A549 (cell line): Measurements from ENCODE around the gene MYDGF. TPM values are rescaled to one million over a fixed set of nuclear protein-coding genes. Genes with fewer than 3 reads are reported as not detected.

Experiments
- ATAC-seq, 2 experiments: fragments of 200-7000 bp in 1 of 2; fragments of >200 bp in 1 of 2; cut with Nextera tagmentation in 1 of 2; cut with Tn5 transposase in 1 of 2; 3 replicates each; pipeline versions ENCODE4 v1.8.0 to v1.9.1; 2018 to 2020; ENCODE audit warnings: mild to moderate bottlenecking in 1 of 2, moderate library complexity in 1 of 2
- CTCF ChIA-PET: fragments of 300-600 bp; sonication (Branson Sonifier 250); formaldehyde crosslinking; extraction: SDS; loops from one replicate; lab custom pipeline; 2021; ENCODE audit warnings: antibody characterized with exemption, inconsistent platforms; lab: Yijun Ruan, JAX
- POLR2A ChIA-PET: fragments of 350-600 bp; formaldehyde crosslinking; extraction: SDS; loops from one replicate; lab custom pipeline; 2021; ENCODE audit warnings: antibody characterized with exemption, inconsistent platforms; lab: Yijun Ruan, JAX
- DNase-seq, 2 experiments: peaks; one replicate each; pipeline versions ENCODE4 v3.0.0 to v3.0.0-alpha.2; 2011 to 2016; ENCODE audit warnings: low read depth in 1 of 2, low spot score in 1 of 2
- FAIRE-seq: peaks from 2 replicates; lab custom pipeline; 2011; peaks lifted over from hg19 to GRCh38; lab: Jason Lieb, UNC
- H3K27ac ChIP-seq, 2 experiments: fragments of >200 bp; sonication (Bioruptor Twin); formaldehyde crosslinking; 3 replicates each; pipeline ENCODE4 v1.5.1; 2016 to 2017
- H3K4me1 ChIP-seq: fragments of >200 bp; sonication (Bioruptor Twin); formaldehyde crosslinking; 3 replicates; pipeline ENCODE4 v1.6.1; 2016
- H3K4me2 ChIP-seq: fragments of >200 bp; sonication (Bioruptor Twin); formaldehyde crosslinking; 3 replicates; pipeline ENCODE4 v1.6.1; 2016
- H3K4me3 ChIP-seq: fragments of >200 bp; sonication (Bioruptor Twin); formaldehyde crosslinking; 3 replicates; pipeline ENCODE4 v1.5.1; 2016
- H3K9me3 ChIP-seq: fragments of >200 bp; sonication (Bioruptor Twin); formaldehyde crosslinking; 3 replicates; pipeline ENCODE4 v1.6.1; 2016
- BHLHE40 ChIP-seq: IDR thresholded peaks from 2 replicates; pipeline ENCODE4 v1.6.1; 2012; ENCODE audit warnings: low read depth, low read length, inconsistent platforms
- CBX8 ChIP-seq: fragments of 200-600 bp; sonication (generic); IDR thresholded peaks from 2 replicates; pipeline ENCODE4 v1.6.1; 2016
- CEBPB ChIP-seq, 2 experiments: fragments of >200 bp in 1 of 2; sonication (Bioruptor Twin) in 1 of 2; formaldehyde crosslinking in 1 of 2; IDR thresholded peaks; 2 replicates each; pipeline ENCODE4 v1.6.1; 2012 to 2016
- E2F6 ChIP-seq: IDR thresholded peaks from 2 replicates; pipeline ENCODE4 v1.6.1; 2012; ENCODE audit warnings: low read depth, borderline replicate concordance
- EHF ChIP-seq: fragments of 250-450 bp; sonication (Bioruptor Pico); IDR thresholded peaks from 2 replicates; pipeline ENCODE4 v1.5.0; 2020; ENCODE audit warnings: mild to moderate bottlenecking
- EP300 ChIP-seq, 2 experiments: fragments of >200 bp; sonication (Bioruptor Twin); formaldehyde crosslinking; IDR thresholded peaks; 2 replicates in 1 of 2; 3 replicates in 1 of 2; pipeline ENCODE4 v1.6.1; 2016 to 2017
- FOSL2 ChIP-seq, 2 experiments: fragments of 450-650 bp in 1 of 2; fragments of >200 bp in 1 of 2; sonication (Bioruptor Twin) in 1 of 2; formaldehyde crosslinking; IDR thresholded peaks; 2 replicates each; pipeline versions ENCODE4 v1.5.0 to v1.6.1; 2016 to 2020; ENCODE audit warnings: mild to moderate bottlenecking in 1 of 2, moderate library complexity in 1 of 2
- FOXS1 ChIP-seq: fragments of 250-450 bp; sonication (Bioruptor Pico); IDR thresholded peaks from 2 replicates; pipeline ENCODE4 v1.5.0; 2020; ENCODE audit warnings: mild to moderate bottlenecking, moderate library complexity
- GATA3 ChIP-seq: IDR thresholded peaks from 2 replicates; pipeline ENCODE4 v1.6.1; 2012; ENCODE audit warnings: borderline replicate concordance
- HDAC2 ChIP-seq: fragments of 200-600 bp; sonication (generic); IDR thresholded peaks from 2 replicates; pipeline ENCODE4 v1.6.1; 2016
- HEYL ChIP-seq: fragments of 250-450 bp; sonication (Bioruptor Pico); IDR thresholded peaks from 2 replicates; pipeline ENCODE4 v1.8.0; 2021; ENCODE audit warnings: mild to moderate bottlenecking, moderate library complexity
- HOXA7 ChIP-seq: fragments of 250-450 bp; sonication (Bioruptor Pico); IDR thresholded peaks from 2 replicates; pipeline ENCODE4 v1.5.0; 2020; ENCODE audit warnings: mild to moderate bottlenecking, moderate library complexity
- HOXB13 ChIP-seq: fragments of 250-450 bp; sonication (Bioruptor Pico); IDR thresholded peaks from 2 replicates; pipeline ENCODE4 v1.5.0; 2020; ENCODE audit warnings: low read depth, mild to moderate bottlenecking, moderate library complexity
- HOXB5 ChIP-seq: fragments of 250-450 bp; sonication (Bioruptor Pico); IDR thresholded peaks from 2 replicates; pipeline ENCODE4 v1.5.0; 2020; ENCODE audit warnings: mild to moderate bottlenecking, moderate library complexity
- JUN ChIP-seq, 2 experiments: fragments of >200 bp; sonication (Bioruptor Twin); formaldehyde crosslinking; IDR thresholded peaks; 2 replicates in 1 of 2; 3 replicates in 1 of 2; pipeline ENCODE4 v1.6.1; 2016 to 2017
- KDM1A ChIP-seq: fragments of 200-600 bp; sonication (generic); IDR thresholded peaks from 2 replicates; pipeline ENCODE4 v1.6.1; 2016; ENCODE audit warnings: low read depth, mild to moderate bottlenecking
- KDM5A ChIP-seq: fragments of 200-600 bp; sonication (generic); IDR thresholded peaks from 2 replicates; pipeline ENCODE4 v1.6.1; 2016; ENCODE audit warnings: antibody characterized with exemption, mild to moderate bottlenecking
- MAFK ChIP-seq: fragments of 450-650 bp; IDR thresholded peaks from 2 replicates; pipeline ENCODE4 v1.6.1; 2014; ENCODE audit not compliant: partially characterized antibody
- MAX ChIP-seq: IDR thresholded peaks from 2 replicates; pipeline ENCODE4 v1.6.1; 2012
- NFE2L2 ChIP-seq: fragments of 150-350 bp; conservative IDR thresholded peaks from 2 replicates; pipeline ENCODE4 v1.6.1; 2014; ENCODE audit warnings: low read length
- NPAS2 ChIP-seq: fragments of 250-450 bp; sonication (Bioruptor Pico); IDR thresholded peaks from 2 replicates; pipeline ENCODE4 v1.8.0; 2022; ENCODE audit warnings: mild to moderate bottlenecking, moderate library complexity, borderline replicate concordance
- NR3C1 ChIP-seq: fragments of >200 bp; sonication (Bioruptor Twin); formaldehyde crosslinking; IDR thresholded peaks from 3 replicates; pipeline ENCODE4 v1.6.1; 2017
- RARB ChIP-seq: fragments of 250-450 bp; sonication (Bioruptor Pico); IDR thresholded peaks from 2 replicates; pipeline ENCODE4 v1.8.0; 2021; ENCODE audit warnings: mild to moderate bottlenecking, moderate library complexity
- RCOR1 ChIP-seq: fragments of 150-350 bp; IDR thresholded peaks from 2 replicates; pipeline ENCODE4 v1.6.1; 2014; ENCODE audit warnings: antibody characterized with exemption, low read length, low read depth
- RFX5 ChIP-seq: fragments of 450-650 bp; IDR thresholded peaks from 2 replicates; pipeline ENCODE4 v1.7.1; 2014; ENCODE audit warnings: antibody characterized with exemption, mild to moderate bottlenecking, moderate library complexity
- ZFP36 ChIP-seq: fragments of 450-650 bp; IDR thresholded peaks from 2 replicates; pipeline ENCODE4 v1.6.1; 2014; ENCODE audit warnings: borderline replicate concordance; ENCODE audit not compliant: partially characterized antibody
- ZNF302 ChIP-seq: fragments of 250-450 bp; sonication (Bioruptor Pico); IDR thresholded peaks from 2 replicates; pipeline ENCODE4 v1.9.0; 2021; ENCODE audit warnings: inconsistent platforms, mild to moderate bottlenecking, moderate library complexity
- WGBS: methylation state at CpG from one replicate; pipeline ENCODE4 v1.1.6; 2017; ENCODE audit errors: missing lambda C conversion rate; 5-methylcytosine and 5-hydroxymethylcytosine counted together
- polyA plus RNA-seq, 4 experiments: library from polyadenylated mRNA; depleted of rRNA in 3 of 4; stranded (reverse); fragments of >200 nt; fragmentation: RNase III in 1 of 4; extraction: RNeasy Plus Mini Kit Qiagen cat#74134 plus additional on column Dnase treatment in 1 of 4; gene quantifications; 2 replicates in 3 of 4; 3 replicates in 1 of 4; pipeline ENCODE4 v1.2.3, GENCODE V29; 2011 to 2017
- TF ChIP-seq, protein P1 (sequence below): fragments of >200 bp; sonication (Bioruptor Twin); formaldehyde crosslinking; IDR thresholded peaks from 3 replicates; pipeline ENCODE4 v1.6.1; 2016
- TF ChIP-seq, protein P2 (sequence below): fragments of >200 bp; sonication (Bioruptor Twin); formaldehyde crosslinking; IDR thresholded peaks from 2 replicates; pipeline ENCODE4 v1.6.1; 2016

The MYDGF gene
- polyA plus RNA-seq, 2 of the 4 experiments (the other 2 are of a cell fraction): 62.1 to 107 TPM

DNA sequence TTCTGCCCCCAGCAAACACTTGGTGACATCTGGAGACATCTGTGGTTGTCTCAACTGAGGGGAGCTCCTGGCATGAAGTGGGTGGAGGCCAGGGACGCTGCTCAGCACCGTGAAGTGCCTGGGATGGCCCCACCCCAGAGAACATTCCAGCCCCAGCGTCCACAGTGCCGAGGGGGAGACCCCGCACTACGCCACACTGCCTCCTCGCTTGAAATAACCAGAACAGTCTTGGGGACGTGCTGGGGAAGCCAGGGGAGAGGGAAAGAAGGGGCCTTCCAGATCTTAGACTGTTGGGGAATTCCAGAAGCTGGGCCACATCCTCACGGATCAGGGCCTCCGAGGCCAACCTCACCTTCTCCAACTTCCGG is 49.3 kb upstream of the MYDGF start:
- FAIRE-seq: no peak
- H3K4me1 ChIP-seq: peaks cover 62% of the 10 kb centered on the region
- POLR2A ChIA-PET: no interaction called here
- no peak for DNase-seq
- no peak overlapping the region for H3K4me3 ChIP-seq
- no peaks in the 10 kb centered on the region for H3K9me3 ChIP-seq
- CTCF ChIA-PET: no interaction called here
- ATAC-seq: no peak
- TF ChIP-seq, protein P1, sequence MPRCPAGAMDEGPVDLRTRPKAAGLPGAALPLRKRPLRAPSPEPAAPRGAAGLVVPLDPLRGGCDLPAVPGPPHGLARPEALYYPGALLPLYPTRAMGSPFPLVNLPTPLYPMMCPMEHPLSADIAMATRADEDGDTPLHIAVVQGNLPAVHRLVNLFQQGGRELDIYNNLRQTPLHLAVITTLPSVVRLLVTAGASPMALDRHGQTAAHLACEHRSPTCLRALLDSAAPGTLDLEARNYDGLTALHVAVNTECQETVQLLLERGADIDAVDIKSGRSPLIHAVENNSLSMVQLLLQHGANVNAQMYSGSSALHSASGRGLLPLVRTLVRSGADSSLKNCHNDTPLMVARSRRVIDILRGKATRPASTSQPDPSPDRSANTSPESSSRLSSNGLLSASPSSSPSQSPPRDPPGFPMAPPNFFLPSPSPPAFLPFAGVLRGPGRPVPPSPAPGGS: no peak
- TF ChIP-seq HOXB13 (CRISPR knock-in tag) (no peak), JUN (IDR thresholded peaks at IDR 0.05) (no peak), CBX8 (no peak), HDAC2 (no peak), NR3C1 (no peak), BHLHE40 (no peak), EP300 (IDR thresholded peaks at IDR 0.05) (no peak), NFE2L2 (no peak)
- H3K4me2 ChIP-seq: no peak overlapping the region
- WGBS: 94% methylated on average over 10 of the region's 11 CpGs
- H3K27ac ChIP-seq: peak overlapping the region in 1 of 2 experiments; percentile 62; a peak in 2 of 6 replicates

- CTCF ChIA-PET: interaction anchor here (0.6 to 1.5 kb wide), 5 partner anchors 29 to 90 kb away, joined by 3 to 9 read pairs (median 4); partner anchors contain the start of gene FEM1A
- H3K4me3 ChIP-seq: peak overlapping the region; percentile 12; the same call in 1 of the 3 replicates
- POLR2A ChIA-PET: interaction anchor here (1.3 kb wide), 1 partner anchor 73 kb away, joined by 3 read pairs; the partner anchor contains the start of gene FEM1A
- no peak for FAIRE-seq
- peaks cover 74% of the 10 kb centered on the region for H3K4me1 ChIP-seq
- TF ChIP-seq MAFK (no peak), MAX (peak; percentile 2; the same call in 1 of the 2 replicates), HEYL (CRISPR knock-in tag) (no peak), KDM1A (0 out of 2 replicates have a peak, but pooled peaks have one; percentile 24), ZNF302 (no peak), HOXB13 (CRISPR knock-in tag) (no peak), GATA3 (0 out of 2 replicates have a peak, but pooled peaks have one; percentile 2), NPAS2 (CRISPR knock-in tag) (no peak), JUN (IDR thresholded peaks at IDR 0.05) (0 out of 5 replicates have a peak, but pooled peaks of 1 of the 2 experiments have one; percentile 11), ZFP36 (no peak)
- ATAC-seq: peak in 1 of 2 experiments; percentile 3; a peak in 2 of 6 replicates
- peak in 1 of 2 experiments; percentile 39 for DNase-seq
- H3K27ac ChIP-seq: peak overlapping the region; percentile 86 to 94
- H3K4me2 ChIP-seq: peak overlapping the region; percentile 76
- H3K9me3 ChIP-seq: no peaks in the 10 kb centered on the region
- 47% methylated on average over 10 of the region's 15 CpGs for WGBS
Observed at GRCh38 chr19:4717966-4718701, 48.0 kb upstream of the MYDGF start.

GRCh38 chr19:4717191-4717965 is 47.2 kb upstream of the MYDGF start:
- peaks cover 80% of the 10 kb centered on the region for H3K4me1 ChIP-seq
- H3K4me2 ChIP-seq: peak overlapping the region; percentile 76
- POLR2A ChIA-PET: interaction anchor here (0.6 to 1.3 kb wide), 2 partner anchors 74 to 97 kb away, joined by 3 to 4 read pairs; partner anchors contain the start of gene FEM1A
- 13% methylated on average over 9 of the region's 23 CpGs for WGBS
- H3K27ac ChIP-seq: peak overlapping the region; percentile 86 to 94
- peak overlapping the region; percentile 34 for H3K4me3 ChIP-seq
- CTCF ChIA-PET: interaction anchor here (0.6 to 1.5 kb wide), 8 partner anchors 17 to 95 kb away, joined by 3 to 9 read pairs (median 3); partner anchors contain the start of gene FEM1A
- FAIRE-seq (no peak), DNase-seq (peak; percentile 61 to 90), ATAC-seq (peak; percentile 54 to 83)
- H3K9me3 ChIP-seq: no peaks in the 10 kb centered on the region
- TF ChIP-seq BHLHE40: no peak
- no peak for TF ChIP-seq HOXA7 (CRISPR knock-in tag)
- no peak for TF ChIP-seq FOXS1
- TF ChIP-seq, protein P1: no peak
- TF ChIP-seq E2F6: no peak
- TF ChIP-seq KDM1A: no peak
- no peak for TF ChIP-seq HOXB5 (CRISPR knock-in tag)
- peak; percentile 61; the same call in 1 of the 2 replicates for TF ChIP-seq GATA3
- no peak for TF ChIP-seq RARB (CRISPR knock-in tag)
- no peak for TF ChIP-seq EHF (CRISPR knock-in tag)
- TF ChIP-seq, protein P2, sequence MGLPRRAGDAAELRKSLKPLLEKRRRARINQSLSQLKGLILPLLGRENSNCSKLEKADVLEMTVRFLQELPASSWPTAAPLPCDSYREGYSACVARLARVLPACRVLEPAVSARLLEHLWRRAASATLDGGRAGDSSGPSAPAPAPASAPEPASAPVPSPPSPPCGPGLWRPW: no peak
- no peak for TF ChIP-seq KDM5A
- peak in 1 of 2 experiments; percentile 58; a peak in 1 of 5 replicates for TF ChIP-seq JUN (IDR thresholded peaks at IDR 0.05)
- TF ChIP-seq FOSL2 (IDR thresholded peaks at IDR 0.05): no peak
- TF ChIP-seq FOSL2 (CRISPR knock-in tag; IDR thresholded peaks at IDR 0.05): peak; percentile 53
- TF ChIP-seq CEBPB (IDR thresholded peaks at IDR 0.05): peak in 1 of 2 experiments; percentile 77; a peak in 2 of 4 replicates
- no peak for TF ChIP-seq RCOR1
- no peak for TF ChIP-seq RFX5
